Smooth muscle cell (in vitro differentiated cells): ENCODE results near the gene TRABD2A. TPM values are rescaled to one million over a fixed set of nuclear protein-coding genes. Genes with fewer than 3 reads are reported as not detected.
A peak's percentile ranks its signal among the peaks of the same experiment; 100 is the strongest.

Experiments used
- DNase-seq: peaks from one replicate; lab custom pipeline; 2025; ENCODE audit not compliant: unreplicated experiment; lab: John Stamatoyannopoulos, UW
- H2AFZ ChIP-seq: fragments of 200-600 bp; sonication (generic); 2 replicates; pipeline ENCODE4 v1.6.0; 2016; ENCODE audit warnings: antibody characterized with exemption, low read depth, mild to moderate bottlenecking
- H3F3A ChIP-seq: fragments of 200-600 bp; sonication (generic); 2 replicates; pipeline ENCODE4 v1.6.0; 2017; ENCODE audit warnings: antibody characterized with exemption, low read depth
- H3K27ac ChIP-seq: fragments of 200-600 bp; sonication (generic); 2 replicates; pipeline ENCODE4 v1.5.1; 2016; ENCODE audit warnings: low read depth, mild to moderate bottlenecking
- H3K27me3 ChIP-seq: fragments of 200-600 bp; sonication (generic); 2 replicates; pipeline ENCODE4 v1.6.1; 2016; ENCODE audit warnings: low read depth, mild to moderate bottlenecking
- H3K36me3 ChIP-seq: fragments of 200-600 bp; sonication (generic); 2 replicates; pipeline ENCODE4 v1.5.1; 2016; ENCODE audit warnings: low read depth
- H3K4me1 ChIP-seq: fragments of 200-600 bp; sonication (generic); 2 replicates; pipeline ENCODE4 v1.5.1; 2016; ENCODE audit warnings: low read depth
- H3K4me2 ChIP-seq: fragments of 200-600 bp; sonication (generic); 2 replicates; pipeline ENCODE4 v1.6.0; 2016; ENCODE audit warnings: mild to moderate bottlenecking
- H3K4me3 ChIP-seq: fragments of 200-600 bp; sonication (generic); 2 replicates; pipeline ENCODE4 v1.5.1; 2016; ENCODE audit warnings: mild to moderate bottlenecking
- H3K79me2 ChIP-seq: fragments of 200-600 bp; sonication (generic); 2 replicates; pipeline ENCODE4 v1.6.0; 2016; ENCODE audit warnings: low read depth, mild to moderate bottlenecking
- H3K9ac ChIP-seq: fragments of 200-600 bp; sonication (generic); 2 replicates; pipeline ENCODE4 v1.6.0; 2016; ENCODE audit warnings: low read depth
- H3K9me3 ChIP-seq: fragments of 200-600 bp; sonication (generic); replicated peaks from 2 replicates; pipeline ENCODE4 v1.5.1; 2016; ENCODE audit warnings: low read depth
- H4K20me1 ChIP-seq: fragments of 200-600 bp; sonication (generic); 2 replicates; pipeline ENCODE4 v1.6.0; 2016; ENCODE audit warnings: low read depth
- WGBS: methylation state at CpG from one replicate; pipeline ENCODE4 v1.1.7; 2016; ENCODE audit warnings: low lambda C conversion rate; 5-methylcytosine and 5-hydroxymethylcytosine counted together
- polyA plus RNA-seq: library from polyadenylated mRNA; unstranded; fragments of >200 nt; fragmentation: Nextera tagmentation; extraction: Ambion mirVana; gene quantifications from 2 replicates; pipeline ENCODE4 v1.2.1, GENCODE V29; 2016
- total RNA-seq: library from RNA; depleted of rRNA; stranded (reverse); fragments of >200 nt; gene quantifications from 2 replicates; pipeline ENCODE4 v1.2.3, GENCODE V29; 2014
- TF ChIP-seq, protein P1 (sequence below): fragments of 200-600 bp; sonication (generic); IDR thresholded peaks from 2 replicates; pipeline ENCODE4 v1.5.1; 2017; ENCODE audit warnings: borderline replicate concordance, mild to moderate bottlenecking, antibody characterized with exemption; ENCODE audit not compliant: insufficient read depth, poor library complexity, severe bottlenecking

TRABD2A gene
- total and polyA plus RNA-seq, 2 experiments from 2014 or later: 0.11 TPM; not detected in 1

DNA sequence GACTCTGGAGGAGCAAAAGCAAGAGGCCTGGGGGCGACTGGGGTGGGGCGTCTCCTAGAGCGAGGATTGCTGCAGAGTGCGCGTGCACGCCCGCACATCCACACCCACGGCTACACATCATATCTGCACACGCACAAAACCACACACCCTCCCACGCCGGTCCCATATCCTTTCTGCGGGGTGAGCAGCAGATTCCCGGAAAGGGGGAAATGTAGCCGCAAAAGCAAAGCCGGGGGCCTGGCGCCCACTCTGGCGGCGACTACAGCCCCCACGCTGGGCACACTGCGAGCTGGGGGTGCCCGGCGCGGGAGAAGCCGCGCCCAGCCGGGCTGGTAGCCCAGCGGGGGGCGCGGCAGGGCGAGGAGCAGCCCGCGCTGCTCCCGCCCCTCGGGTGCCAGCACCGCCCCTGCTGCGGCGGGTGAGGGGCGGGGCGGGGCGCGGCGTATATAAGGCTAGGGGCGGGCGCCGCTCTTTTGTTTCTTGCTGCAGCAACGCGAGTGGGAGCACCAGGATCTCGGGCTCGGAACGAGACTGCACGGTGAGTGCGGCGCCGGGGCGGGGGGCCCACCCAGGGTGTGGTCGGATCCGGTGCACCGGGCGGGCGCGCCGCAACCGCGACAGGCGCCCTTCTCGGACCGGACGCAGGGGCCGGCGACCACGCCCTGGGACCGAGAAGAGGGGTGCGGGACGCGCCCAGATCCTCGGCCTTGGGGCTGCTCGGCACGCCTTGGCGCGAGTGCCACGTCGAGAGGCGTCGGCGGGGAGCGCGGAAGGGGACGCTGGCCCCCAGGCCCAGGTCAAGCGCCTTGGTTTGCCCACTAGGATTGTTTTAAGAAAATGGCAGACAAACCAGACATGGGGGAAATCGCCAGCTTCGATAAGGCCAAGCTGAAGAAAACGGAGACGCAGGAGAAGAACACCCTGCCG is 24.6 kb upstream of the TRABD2A start, which contains the start of gene TMSB10:
Gene TMSB10, plus strand, starts transcription at position 476 of the 927 bp plus-strand sequence.
- H2AFZ ChIP-seq: peak within 1 kb of the TSS; percentile 38
- H4K20me1 ChIP-seq: peaks cover 20% of the 10 kb centered on the region
- H3K4me2 ChIP-seq: peak within 1 kb of the TSS; percentile 100
- no peaks in the 10 kb centered on the region for H3K36me3 ChIP-seq
- peaks cover 14% of the 10 kb centered on the region for H3K79me2 ChIP-seq
- no peaks in the 10 kb centered on the region for H3K27me3 ChIP-seq
- TF ChIP-seq, protein P1, sequence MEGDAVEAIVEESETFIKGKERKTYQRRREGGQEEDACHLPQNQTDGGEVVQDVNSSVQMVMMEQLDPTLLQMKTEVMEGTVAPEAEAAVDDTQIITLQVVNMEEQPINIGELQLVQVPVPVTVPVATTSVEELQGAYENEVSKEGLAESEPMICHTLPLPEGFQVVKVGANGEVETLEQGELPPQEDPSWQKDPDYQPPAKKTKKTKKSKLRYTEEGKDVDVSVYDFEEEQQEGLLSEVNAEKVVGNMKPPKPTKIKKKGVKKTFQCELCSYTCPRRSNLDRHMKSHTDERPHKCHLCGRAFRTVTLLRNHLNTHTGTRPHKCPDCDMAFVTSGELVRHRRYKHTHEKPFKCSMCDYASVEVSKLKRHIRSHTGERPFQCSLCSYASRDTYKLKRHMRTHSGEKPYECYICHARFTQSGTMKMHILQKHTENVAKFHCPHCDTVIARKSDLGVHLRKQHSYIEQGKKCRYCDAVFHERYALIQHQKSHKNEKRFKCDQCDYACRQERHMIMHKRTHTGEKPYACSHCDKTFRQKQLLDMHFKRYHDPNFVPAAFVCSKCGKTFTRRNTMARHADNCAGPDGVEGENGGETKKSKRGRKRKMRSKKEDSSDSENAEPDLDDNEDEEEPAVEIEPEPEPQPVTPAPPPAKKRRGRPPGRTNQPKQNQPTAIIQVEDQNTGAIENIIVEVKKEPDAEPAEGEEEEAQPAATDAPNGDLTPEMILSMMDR: no peak
- DNase-seq: peak; percentile 80
- H3K27ac ChIP-seq: peak within 1 kb of the TSS; percentile 90
- peaks cover 9% of the 10 kb centered on the region for H3F3A ChIP-seq
- H3K9me3 ChIP-seq: no peaks in the 10 kb centered on the region
- peak within 1 kb of the TSS; percentile 97 for H3K9ac ChIP-seq
- WGBS: under 1% methylated on average over 85 of the region's 94 CpGs
- peak within 1 kb of the TSS; percentile 98 for H3K4me3 ChIP-seq
- peaks cover 10% of the 10 kb centered on the region for H3K4me1 ChIP-seq

DNA sequence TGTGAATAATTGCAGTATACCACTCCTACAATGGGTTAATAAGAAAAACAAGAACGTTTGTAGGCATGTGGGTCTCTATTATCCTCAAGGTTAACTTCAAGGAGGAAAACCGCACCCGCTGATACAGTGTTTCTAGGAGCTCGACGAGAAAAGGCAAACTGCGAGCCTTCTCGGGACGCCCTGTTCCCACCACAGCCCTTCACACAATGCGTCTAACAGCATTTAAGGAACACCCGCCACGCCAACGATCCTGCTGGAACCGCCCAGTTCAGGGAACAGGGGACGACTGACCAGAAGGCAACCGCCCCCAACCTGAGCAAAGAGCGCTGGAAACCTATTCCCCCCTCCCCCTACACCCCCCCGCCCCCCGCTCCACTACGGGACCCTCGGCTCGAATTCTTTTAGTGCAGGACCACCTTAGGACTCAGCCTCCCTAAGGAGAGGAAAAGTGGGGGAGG is 23.9 kb upstream of the TRABD2A start:
- Histone ChIP-seq H3K4me3 (peak overlapping the region; percentile 98), H3K79me2 (peaks cover 14% of the 10 kb centered on the region), H3K36me3 (no peaks in the 10 kb centered on the region), H3K9me3 (no peaks in the 10 kb centered on the region), H2AFZ (peak overlapping the region; percentile 38), H4K20me1 (peaks cover 20% of the 10 kb centered on the region), H3K27me3 (no peaks in the 10 kb centered on the region), H3K4me2 (peak overlapping the region; percentile 100), H3K4me1 (peaks cover 10% of the 10 kb centered on the region), H3K27ac (peak overlapping the region; percentile 90), H3K9ac (no peak overlapping the region), H3F3A (peaks cover 9% of the 10 kb centered on the region)
- TF ChIP-seq, protein P1: no peak
- no peak for DNase-seq
- under 1% methylated on average over 19 of the region's 21 CpGs for WGBS

DNA sequence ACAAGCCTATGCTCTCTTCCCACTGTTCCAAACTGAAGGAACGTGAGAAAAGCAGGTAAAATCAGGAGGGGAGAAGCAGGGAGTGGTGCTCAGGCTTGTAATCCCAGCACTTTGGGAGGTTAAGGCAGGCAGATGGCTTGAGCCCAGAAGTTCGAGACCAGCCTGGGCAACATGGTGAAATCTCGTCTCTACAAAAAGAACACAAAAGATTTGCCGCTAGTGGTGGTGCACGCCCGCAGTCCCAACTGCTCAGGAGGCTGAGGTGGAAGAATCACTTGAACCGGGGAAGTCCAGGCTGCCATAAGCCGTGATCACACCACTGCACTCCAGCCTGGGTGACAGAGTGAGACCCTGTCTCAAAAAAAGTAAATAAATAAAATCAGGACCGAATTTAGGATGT is 23.3 kb upstream of the TRABD2A start:
- H3K4me1 ChIP-seq: peaks cover 10% of the 10 kb centered on the region
- WGBS: 89% methylated on average over 9 of the region's 9 CpGs
- H3K27ac ChIP-seq: no peak overlapping the region
- no peaks in the 10 kb centered on the region for H3K27me3 ChIP-seq
- H3K4me2 ChIP-seq: peak overlapping the region; percentile 100
- peaks cover 20% of the 10 kb centered on the region for H4K20me1 ChIP-seq
- H3K36me3 ChIP-seq: no peaks in the 10 kb centered on the region
- H2AFZ ChIP-seq: peak overlapping the region; percentile 38
- peak overlapping the region; percentile 98 for H3K4me3 ChIP-seq
- peaks cover 9% of the 10 kb centered on the region for H3F3A ChIP-seq
- DNase-seq: no peak
- no peaks in the 10 kb centered on the region for H3K9me3 ChIP-seq
- peaks cover 14% of the 10 kb centered on the region for H3K79me2 ChIP-seq
- TF ChIP-seq, protein P1: no peak
- no peak overlapping the region for H3K9ac ChIP-seq
